K562 (cell line): ENCODE data around the gene SLC13A4. TPM values are rescaled to one million over a fixed set of nuclear protein-coding genes. Genes with fewer than 3 reads are reported as not detected.
A peak's percentile ranks its signal among the peaks of the same experiment; 100 is the strongest.

ENCODE experiments used
- ARID1B ChIP-seq: fragments of 450-650 bp; IDR thresholded peaks from 2 replicates; pipeline ENCODE4 v1.6.1; 2016; ENCODE audit warnings: antibody characterized with exemption, mild to moderate bottlenecking, inconsistent platforms
- ARID4B ChIP-seq: sonication (generic); formaldehyde crosslinking; IDR thresholded peaks from 2 replicates; pipeline ENCODE4 v1.8.0; 2022; ENCODE audit warnings: mild to moderate bottlenecking, missing genetic modification reagents
- CBX8 ChIP-seq: fragments of 200-600 bp; sonication (generic); IDR thresholded peaks from 2 replicates; pipeline ENCODE4 v1.6.1; 2012; ENCODE audit warnings: borderline replicate concordance, mixed run types, low read depth, mild to moderate bottlenecking, moderate library complexity, mixed read lengths, low read length, control low read depth, inconsistent platforms; ENCODE audit not compliant: poor library complexity, severe bottlenecking; ENCODE audit errors: extremely low read depth
- CREB5 ChIP-seq: fragments of 250-450 bp; sonication (Bioruptor Pico); IDR thresholded peaks from 2 replicates; pipeline ENCODE4 v1.5.0; 2020; ENCODE audit warnings: mild to moderate bottlenecking
- DLX4 ChIP-seq: fragments of 250-450 bp; sonication (Bioruptor Pico); IDR thresholded peaks from 2 replicates; pipeline ENCODE4 v1.6.1; 2021; ENCODE audit warnings: mild to moderate bottlenecking
- GTF2F1 ChIP-seq: IDR thresholded peaks from 2 replicates; pipeline ENCODE4 v1.6.1; 2011; ENCODE audit warnings: low read depth, low read length, improper control_type of control experiment
- HINFP ChIP-seq: fragments of 450-650 bp; conservative IDR thresholded peaks from 2 replicates; pipeline ENCODE4 v1.6.1; 2016; ENCODE audit warnings: missing genetic modification characterization, low read depth, mild to moderate bottlenecking, control low read depth, missing compliant biosample characterization
- LEF1 ChIP-seq: fragments of 450-650 bp; IDR thresholded peaks from 2 replicates; pipeline ENCODE4 v1.6.1; 2016; ENCODE audit warnings: mild to moderate bottlenecking
- NR3C1 ChIP-seq: sonication (generic); formaldehyde crosslinking; IDR thresholded peaks from 2 replicates; pipeline ENCODE4 v1.8.1; 2022; ENCODE audit warnings: missing genetic modification reagents
- NRF1 ChIP-seq, 2 experiments: fragments of 450-650 bp; IDR thresholded peaks in 1 of 2; conservative IDR thresholded peaks in 1 of 2; 2 replicates each; pipeline ENCODE4 v1.6.1; 2014; ENCODE audit warnings: mild to moderate bottlenecking in 2 of 2
- PHB ChIP-seq: fragments of 250-450 bp; sonication (Bioruptor Pico); IDR thresholded peaks from 2 replicates; pipeline ENCODE4 v1.5.0; 2021
- TRIM28 ChIP-seq: fragments of 450-650 bp; IDR thresholded peaks from 2 replicates; pipeline ENCODE4 v1.6.1; 2017
- VEZF1 ChIP-seq: fragments of 200-800 bp; sonication (Bioruptor generic); IDR thresholded peaks from 2 replicates; pipeline ENCODE4 v1.6.1; 2017; ENCODE audit warnings: missing genetic modification characterization, missing compliant biosample characterization
- ZBTB49 ChIP-seq: sonication (generic); formaldehyde crosslinking; IDR thresholded peaks from 2 replicates; pipeline ENCODE4 v1.8.0; 2022; ENCODE audit warnings: missing genetic modification reagents, mild to moderate bottlenecking, borderline replicate concordance
- ZNF232 ChIP-seq: sonication (generic); formaldehyde crosslinking; IDR thresholded peaks from 2 replicates; pipeline ENCODE4 v1.8.0; 2022; ENCODE audit warnings: mild to moderate bottlenecking, missing genetic modification reagents
- polyA plus RNA-seq, 8 experiments: library from polyadenylated mRNA; depleted of rRNA in 4 of 8; stranded (reverse) in 5 of 8; unstranded in 3 of 8; fragments of >200 nt; fragmentation: Nextera tagmentation in 2 of 8; fragmentation: Illumina TruSeq in 1 of 8; extraction: Ambion mirVana in 2 of 8; extraction: Trizol in 1 of 8; gene quantifications; 2 replicates each; pipeline versions ENCODE4 v1.2.1 to v1.2.3, GENCODE V29; 2011 to 2014; ENCODE audit warnings: inconsistent platforms in 1 of 8, missing spikeins in 1 of 8
- total RNA-seq, 7 experiments: library from RNA; depleted of rRNA in 6 of 7; stranded (reverse); fragments of >200 nt in 6 of 7; fragmentation: Illumina TruSeq in 2 of 7; extraction: Trizol in 2 of 7; gene quantifications; 2 replicates each; pipeline versions ENCODE4 v1.2.1 to v1.2.3, GENCODE V29; 2011 to 2021; ENCODE audit warnings: low replicate concordance in 1 of 7

Gene SLC13A4
- total and polyA plus RNA-seq, 9 of the 15 experiments (the other 6 are each of a cell fraction or from before 2014, with no cell fraction given): 0.11 to 1.0 (median 0.36) TPM

- TF ChIP-seq ARID4B (CRISPR knock-in tag) (no peak), ARID1B (peak; percentile 89), CBX8 (no peak), LEF1 (no peak; the same call in 1 of the 2 replicates), NRF1 (conservative IDR thresholded peaks at IDR 0.05 in 1 of 2, IDR thresholded peaks at IDR 0.05 in 1 of 2) (no peak), TRIM28 (no peak), CREB5 (CRISPR knock-in tag) (no peak), PHB (no peak), GTF2F1 (no peak), ZBTB49 (no peak), NR3C1 (CRISPR knock-in tag) (no peak), HINFP (tag) (no peak), VEZF1 (CRISPR knock-in tag) (no peak; the same call in 1 of the 2 replicates), ZNF232 (CRISPR knock-in tag) (no peak), DLX4 (CRISPR knock-in tag) (no peak)
Observed at GRCh38 chr7:135661311-135662122, 66.5 kb downstream of the SLC13A4 start (continued).
